Endothelial cell of umbilical vein (primary cell): ENCODE data around the gene ABCA1. TPM values are rescaled to one million over a fixed set of nuclear protein-coding genes. Genes with fewer than 3 reads are reported as not detected.

Experiments used
- BruUV-seq: library from RNA; stranded (reverse); fragments of 400-500 nt; replicated peaks from 2 replicates; lab custom pipeline; 2021; lab: Mats Ljungman, UMichigan
- CTCF ChIA-PET: fragments of 300-600, 350-600 bp; sonication (Branson Sonifier 250); formaldehyde crosslinking; loops from one replicate; lab custom pipeline; 2021; ENCODE audit warnings: antibody characterized with exemption, inconsistent platforms; lab: Charles Lee
- POLR2A ChIA-PET: fragments of 300-600, 350-600 bp; sonication (Branson Sonifier 250); formaldehyde crosslinking; loops from one replicate; lab custom pipeline; 2021; ENCODE audit warnings: antibody characterized with exemption, inconsistent platforms; lab: Charles Lee
- DNase-seq: peaks from one replicate; pipeline ENCODE4 v3.0.0-alpha.2; 2011; ENCODE audit warnings: low read depth, low spot score
- FAIRE-seq: peaks from 2 replicates; lab custom pipeline; 2011; peaks lifted over from hg19 to GRCh38; lab: Jason Lieb, UNC
- H2AFZ ChIP-seq: 2 replicates; pipeline ENCODE4 v1.6.0; 2012; ENCODE audit warnings: low read depth, low read length, control low read depth, inconsistent platforms
- H3K27ac ChIP-seq: 2 replicates; pipeline ENCODE4 v1.5.1; 2011; ENCODE audit warnings: low read depth, mild to moderate bottlenecking, control low read depth, low read length, moderate library complexity; ENCODE audit not compliant: insufficient read depth
- H3K27me3 ChIP-seq, 2 experiments: 2 replicates each; pipeline versions ENCODE4 v1.6.0 to v1.6.1; 2011; ENCODE audit warnings: low read length in 2 of 2, mixed read lengths in 1 of 2; ENCODE audit not compliant: control insufficient read depth in 2 of 2, insufficient read depth in 2 of 2
- H3K36me3 ChIP-seq, 2 experiments: 2 replicates in 1 of 2; 3 replicates in 1 of 2; pipeline ENCODE4 v1.5.1; 2011; ENCODE audit warnings: low read length in 2 of 2, mild to moderate bottlenecking in 1 of 2, moderate library complexity in 1 of 2; ENCODE audit not compliant: control insufficient read depth in 2 of 2, insufficient read depth in 2 of 2; ENCODE audit errors: extremely low read depth in 1 of 2
- H3K4me1 ChIP-seq: 3 replicates; pipeline ENCODE4 v1.5.1; 2011; ENCODE audit warnings: mild to moderate bottlenecking, low read length; ENCODE audit not compliant: control insufficient read depth, insufficient read depth; ENCODE audit errors: extremely low read depth
- H3K4me2 ChIP-seq: 2 replicates; pipeline ENCODE4 v1.6.1; 2011; ENCODE audit warnings: low read length, control low read depth, mixed read lengths; ENCODE audit not compliant: insufficient read depth
- H3K4me3 ChIP-seq, 3 experiments: fragments of 200-600 bp in 1 of 3; sonication (generic), shearing (Covaris generic) in 1 of 3; replicated peaks in 1 of 3; 2 replicates each; pipeline ENCODE4 v1.5.1; 2011 to 2016; ENCODE audit warnings: control low read depth in 3 of 3, low read length in 3 of 3, mild to moderate bottlenecking in 2 of 3, inconsistent platforms in 1 of 3, low read depth in 1 of 3, moderate library complexity in 1 of 3; ENCODE audit not compliant: insufficient read depth in 1 of 3
- H3K79me2 ChIP-seq: 2 replicates; pipeline ENCODE4 v1.6.0; 2012; ENCODE audit warnings: low read length, inconsistent platforms; ENCODE audit not compliant: control insufficient read depth, insufficient read depth
- H3K9ac ChIP-seq: replicated peaks from 2 replicates; pipeline ENCODE3; 2011; ENCODE audit warnings: low read length, control low read depth; ENCODE audit not compliant: insufficient read depth; ENCODE audit errors: extremely low read depth
- H3K9me1 ChIP-seq: replicated peaks from 3 replicates; pipeline ENCODE4 v1.6.0; 2011; ENCODE audit warnings: mild to moderate bottlenecking, low read length; ENCODE audit not compliant: control insufficient read depth, insufficient read depth; ENCODE audit errors: extremely low read depth
- H3K9me3 ChIP-seq: replicated peaks from 2 replicates; pipeline ENCODE4 v1.5.1; 2012; ENCODE audit warnings: low read length, inconsistent platforms; ENCODE audit not compliant: control insufficient read depth, insufficient read depth
- H4K20me1 ChIP-seq: replicated peaks from 2 replicates; pipeline ENCODE3; 2011; ENCODE audit warnings: mild to moderate bottlenecking, low read length; ENCODE audit not compliant: control insufficient read depth, insufficient read depth; ENCODE audit errors: extremely low read depth
- GATA2 ChIP-seq: IDR thresholded peaks from 2 replicates; pipeline ENCODE4 v1.7.0; 2011; ENCODE audit warnings: low read depth, mild to moderate bottlenecking, moderate library complexity, mixed read lengths, low read length; ENCODE audit not compliant: insufficient read length, insufficient read depth
- dilution Hi-C: fragments of 300-500 bp; cut with MboI; formaldehyde crosslinking; loops from one replicate; pipeline ENCODE4 v1.15.0; 2019; ENCODE audit warnings: low sequenced_read_pairs; ENCODE audit not compliant: extremely low pct_ligation_motif_present
- intact Hi-C: fragments of 100-400 bp; cut with micrococcal nuclease; formaldehyde crosslinking; loops from one replicate; pipeline ENCODE4 v1.10.0; 2022
- polyA plus RNA-seq, 4 experiments: library from polyadenylated mRNA; depleted of rRNA in 3 of 4; stranded (reverse) in 3 of 4; unstranded in 1 of 4; fragments of >200 nt; gene quantifications; 2 replicates each; pipeline versions ENCODE4 v1.2.1 to v1.2.3, GENCODE V29; 2011 to 2012; ENCODE audit warnings: missing spikeins in 1 of 4
- total RNA-seq: library from RNA; stranded (reverse); gene quantifications from 2 replicates; pipeline ENCODE4 v1.2.3, GENCODE V29; 2021

The ABCA1 gene
- total and polyA plus RNA-seq, 2 donors (not counting 3 experiments of a cell fraction or from before 2014, with no cell fraction given): 2.4 to 9.8 TPM

- Histone ChIP-seq H3K79me2 (no peaks in the 10 kb centered on the region), H3K9ac (no peak overlapping the region), H3K4me1 (peaks cover 15% of the 10 kb centered on the region), H2AFZ (no peak overlapping the region), H4K20me1 (no peaks in the 10 kb centered on the region), H3K36me3 (no peaks in the 10 kb centered on the region), H3K27me3 (no peaks in the 10 kb centered on the region), H3K27ac (no peak overlapping the region), H3K4me3 (no peak overlapping the region), H3K9me1 (no peaks in the 10 kb centered on the region), H3K4me2 (no peak overlapping the region), H3K9me3 (no peaks in the 10 kb centered on the region)
- no peak for DNase-seq
- TF ChIP-seq GATA2: no peak
- POLR2A ChIA-PET: no interaction called here
- CTCF ChIA-PET: no interaction called here
- FAIRE-seq: no peak
- intact Hi-C loops (no loop called here), dilution Hi-C loops (no loop called here)
- no TSS peak for BruUV-seq
Measured at GRCh38 chr9:104836767-104837166, 91.2 kb downstream of the ABCA1 start.

GRCh38 chr9:104836235-104836634 lies 91.7 kb downstream of the ABCA1 start:
- intact Hi-C loops: no loop called here
- ChIA-PET POLR2A (no interaction called here), CTCF (no interaction called here)
- Histone ChIP-seq H3K4me2 (peak overlapping the region; percentile 34), H2AFZ (peak overlapping the region; percentile 28), H3K27me3 (no peaks in the 10 kb centered on the region), H3K9ac (no peak overlapping the region), H3K27ac (no peak overlapping the region), H3K36me3 (no peaks in the 10 kb centered on the region), H3K4me1 (peaks cover 21% of the 10 kb centered on the region), H4K20me1 (no peaks in the 10 kb centered on the region), H3K9me1 (no peaks in the 10 kb centered on the region), H3K9me3 (no peaks in the 10 kb centered on the region), H3K4me3 (no peak overlapping the region), H3K79me2 (no peaks in the 10 kb centered on the region)
- FAIRE-seq (peak; percentile 89), DNase-seq (peak; percentile 33)
- no peak for TF ChIP-seq GATA2
- no TSS peak for BruUV-seq
- dilution Hi-C loops: no loop called here
